GM19099 (cell line): ENCODE results near the gene SCUBE3.

Experiments used
- POLR2A ChIP-seq: IDR thresholded peaks from 3 replicates; pipeline ENCODE4 v1.6.1; 2011; ENCODE audit warnings: low read depth; ENCODE audit not compliant: insufficient read length; ENCODE audit errors: extremely low read depth

SCUBE3 gene

GRCh38 chr6:35216851-35217811 is 3.4 kb downstream of the SCUBE3 start:
- no peak for TF ChIP-seq POLR2A

- no peak for TF ChIP-seq POLR2A
These were observed 4.3 kb downstream of the SCUBE3 start for GRCh38 chr6:35218021-35218420.

- TF ChIP-seq POLR2A = no peak
These were observed 4.7 kb downstream of the SCUBE3 start for GRCh38 chr6:35218456-35218855.

- TF ChIP-seq POLR2A = no peak
These were observed 6.0 kb downstream of the SCUBE3 start for GRCh38 chr6:35219683-35220326.

- TF ChIP-seq POLR2A = no peak
These were observed 7.0 kb downstream of the SCUBE3 start for GRCh38 chr6:35220711-35221110.

- no peak for TF ChIP-seq POLR2A
These were observed 9.6 kb downstream of the SCUBE3 start for GRCh38 chr6:35223396-35223795.

- no peak for TF ChIP-seq POLR2A
These were observed 11.0 kb downstream of the SCUBE3 start for GRCh38 chr6:35224720-35225119.

- no peak for TF ChIP-seq POLR2A
These were observed 14.7 kb downstream of the SCUBE3 start for GRCh38 chr6:35228481-35228880.

GRCh38 chr6:35229304-35229703 is 15.5 kb downstream of the SCUBE3 start:
- no peak for TF ChIP-seq POLR2A

- no peak for TF ChIP-seq POLR2A
These were observed 16.7 kb downstream of the SCUBE3 start for GRCh38 chr6:35230498-35230897.

- TF ChIP-seq POLR2A = no peak
These were observed 17.2 kb downstream of the SCUBE3 start for GRCh38 chr6:35230950-35231349.

- TF ChIP-seq POLR2A = no peak
These were observed 17.8 kb downstream of the SCUBE3 start for GRCh38 chr6:35231563-35231962.

- TF ChIP-seq POLR2A = no peak
These were observed 21.1 kb downstream of the SCUBE3 start for GRCh38 chr6:35234901-35235300.

- no peak for TF ChIP-seq POLR2A
These were observed 22.5 kb downstream of the SCUBE3 start for GRCh38 chr6:35236223-35236622.

- TF ChIP-seq POLR2A = no peak
These were observed 23.7 kb downstream of the SCUBE3 start for GRCh38 chr6:35237476-35237875.

GRCh38 chr6:35238843-35239289 is 25.1 kb downstream of the SCUBE3 start:
- no peak for TF ChIP-seq POLR2A
